Vagina (tissue), 2 donors: ENCODE results near the gene F2RL3.

Experiments used
- CTCF ChIP-seq, 3 experiments: fragments of 450-650 bp in 2 of 3; fragments of 200-600 bp in 1 of 3; sonication (generic) in 1 of 3; IDR thresholded peaks; one replicate each; pipeline ENCODE4 v1.5.1; 2017 to 2019; ENCODE audit warnings: antibody characterized with exemption in 3 of 3, mild to moderate bottlenecking in 2 of 3, moderate library complexity in 2 of 3
- POLR2A ChIP-seq, 2 donors: fragments of 450-650 bp; IDR thresholded peaks; one replicate each; pipeline ENCODE4 v1.6.1; 2017; ENCODE audit warnings: antibody characterized with exemption in 2 of 2, mild to moderate bottlenecking in 2 of 2, moderate library complexity in 2 of 2
- POLR2AphosphoS5 ChIP-seq, 2 donors: sonication (generic); formaldehyde crosslinking; IDR thresholded peaks; one replicate each; pipeline ENCODE4 v1.9.0; 2017; ENCODE audit warnings: antibody characterized with exemption in 2 of 2, mild to moderate bottlenecking in 2 of 2, low read depth in 1 of 2; ENCODE audit not compliant: insufficient read depth in 1 of 2

GRCh38 chr19:16873594-16873993 lies 15.2 kb upstream of the F2RL3 start:
- TF ChIP-seq CTCF (IDR thresholded peaks at IDR 0.05) (no peak), POLR2A (IDR thresholded peaks at IDR 0.05) (no peak), POLR2AphosphoS5 (IDR thresholded peaks at IDR 0.05; ENCODE audit: insufficient read depth in 1 of 2, low read depth in 1 of 2) (no peak)
